HL-60 (cell line): ENCODE data around the gene MTFR2.

Source experiments
- CTCF ChIP-seq: IDR thresholded peaks from one replicate; pipeline ENCODE4 v1.5.1; 2011; ENCODE audit warnings: low read length, control low read depth, inconsistent platforms; ENCODE audit not compliant: insufficient read depth
- GABPA ChIP-seq: IDR thresholded peaks from 2 replicates; pipeline ENCODE4 v1.6.1; 2012; ENCODE audit warnings: low read depth
- POLR2AphosphoS5 ChIP-seq: IDR thresholded peaks from 2 replicates; pipeline ENCODE4 v1.6.1; 2012; ENCODE audit warnings: low read depth

DNA sequence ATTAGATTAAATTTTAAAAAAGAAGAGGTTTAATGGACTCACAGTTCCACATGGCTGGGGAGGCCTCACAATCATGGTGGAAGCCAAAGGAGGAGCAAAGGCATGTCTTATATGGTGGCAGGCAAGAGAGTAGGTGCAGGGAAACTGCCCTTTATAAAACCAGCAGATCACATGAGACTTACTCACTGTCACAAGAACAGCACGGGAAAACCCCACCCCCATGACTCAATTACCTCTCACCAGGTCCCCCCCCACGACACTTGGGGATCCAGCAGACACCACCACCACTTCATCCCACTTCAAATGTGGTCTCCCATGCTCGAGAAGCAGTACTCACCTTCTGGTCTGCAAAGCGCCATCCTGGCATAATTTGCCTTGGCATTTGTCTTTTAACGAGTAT is 24.6 kb downstream of the MTFR2 start:
- TF ChIP-seq CTCF, result no peak
- TF ChIP-seq GABPA, result no peak
- TF ChIP-seq POLR2AphosphoS5, result no peak
